IPS-NIHi11 (cell line): ENCODE measurements around the gene VPS37B.
"Not testable (repeated sequence)": the region's sequence is repeated elsewhere in the genome, so short reads cannot be mapped to it uniquely, and the experiment has no call there.

ENCODE experiments used
- DNase-seq: peaks from one replicate; pipeline ENCODE4 v3.0.0; 2012; ENCODE audit warnings: mixed read lengths, low spot score

VPS37B gene

GRCh38 chr12:122895704-122896636 is at the start of gene VPS37B:
Gene VPS37B (minus strand): TSS chr12:122896124. CDS start chr12:122896062, 62 bp downstream.
- peak; percentile 93 for DNase-seq

- DNase-seq: no peak
Observed at GRCh38 chr12:122944605-122945592, 49.0 kb upstream of the VPS37B start.

DNA sequence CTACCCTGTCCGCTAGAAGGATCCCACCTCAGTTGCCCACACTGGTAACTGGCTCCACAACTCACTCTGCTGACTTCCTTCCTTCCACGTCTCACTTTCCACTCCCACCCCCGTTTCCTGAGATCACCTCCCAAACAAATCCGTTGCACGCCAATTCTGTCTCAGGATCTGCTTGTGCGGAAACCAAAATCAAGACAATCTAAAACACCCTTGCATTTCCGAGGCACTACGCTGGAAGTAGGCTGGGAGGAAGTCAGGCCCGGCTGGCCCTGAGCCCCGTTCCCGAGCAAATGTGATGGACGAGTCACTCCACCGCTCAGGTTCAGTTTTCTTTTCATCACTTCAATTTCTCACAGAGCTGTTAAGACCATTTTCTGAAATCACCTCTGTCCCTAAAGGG is 47.3 kb upstream of the VPS37B start:
- no peak for DNase-seq

- DNase-seq: no peak
Observed at GRCh38 chr12:122942637-122943036, 46.7 kb upstream of the VPS37B start.

DNA sequence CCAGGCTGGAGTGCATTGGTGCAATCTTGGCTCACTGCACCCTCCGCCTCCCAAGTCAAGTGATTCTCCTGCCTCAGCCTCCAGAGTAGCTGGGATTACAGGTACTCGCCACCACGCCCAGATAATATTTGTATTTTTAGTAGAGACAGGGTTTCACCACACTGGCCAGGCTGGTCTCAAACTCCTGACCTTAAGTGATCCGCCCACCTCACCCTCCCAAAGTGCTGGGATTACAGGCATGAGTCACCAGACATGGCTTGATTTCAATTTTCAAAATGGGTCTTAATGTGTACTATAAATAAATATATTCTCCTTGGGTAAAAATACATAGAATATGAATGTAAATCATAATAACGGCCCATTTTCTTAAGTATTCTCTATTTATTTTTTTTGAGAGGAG is 45.4 kb upstream of the VPS37B start:
- not testable (repeated sequence) for DNase-seq

DNA sequence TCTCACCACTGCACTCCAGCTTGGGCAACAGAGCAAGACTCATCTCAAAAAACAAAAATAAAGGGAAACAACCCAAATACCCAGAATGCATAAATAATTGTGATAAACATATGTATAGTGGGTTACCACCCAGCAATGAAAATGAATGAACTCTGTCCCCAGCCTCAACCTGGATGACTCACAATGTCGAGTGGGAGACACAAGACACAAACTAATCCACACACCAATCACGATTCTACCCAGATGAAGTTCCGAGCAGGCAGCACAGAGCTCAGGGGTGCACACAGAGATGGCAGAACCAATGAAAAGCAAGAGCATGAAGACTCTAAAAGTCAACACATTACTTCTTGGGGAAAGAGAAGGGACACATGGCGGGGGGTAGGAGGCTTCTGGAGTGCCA is 43.2 kb upstream of the VPS37B start:
- DNase-seq: no peak

- no peak for DNase-seq
Observed at GRCh38 chr12:122937622-122938091, 41.7 kb upstream of the VPS37B start.

DNA sequence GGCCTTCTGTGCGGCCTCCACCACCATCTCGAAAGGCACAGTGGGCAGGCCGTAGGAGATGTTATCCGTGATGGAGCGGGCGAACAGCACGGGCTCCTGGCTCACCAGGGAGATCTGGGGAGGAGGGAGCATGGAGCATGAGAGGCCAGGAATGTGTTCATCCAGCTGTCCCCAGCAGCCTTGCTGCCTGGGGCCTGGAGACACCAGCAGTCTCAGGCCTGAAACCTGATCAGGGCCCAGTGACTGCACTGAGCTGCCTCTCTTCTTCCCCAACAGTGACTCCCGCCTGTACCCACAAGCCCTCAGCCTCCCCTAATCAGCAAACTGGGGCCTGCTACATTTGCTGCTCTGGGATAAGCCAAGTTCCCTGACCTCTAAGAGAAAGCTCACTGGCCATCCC is 39.4 kb upstream of the VPS37B start:
- no peak for DNase-seq

DNA sequence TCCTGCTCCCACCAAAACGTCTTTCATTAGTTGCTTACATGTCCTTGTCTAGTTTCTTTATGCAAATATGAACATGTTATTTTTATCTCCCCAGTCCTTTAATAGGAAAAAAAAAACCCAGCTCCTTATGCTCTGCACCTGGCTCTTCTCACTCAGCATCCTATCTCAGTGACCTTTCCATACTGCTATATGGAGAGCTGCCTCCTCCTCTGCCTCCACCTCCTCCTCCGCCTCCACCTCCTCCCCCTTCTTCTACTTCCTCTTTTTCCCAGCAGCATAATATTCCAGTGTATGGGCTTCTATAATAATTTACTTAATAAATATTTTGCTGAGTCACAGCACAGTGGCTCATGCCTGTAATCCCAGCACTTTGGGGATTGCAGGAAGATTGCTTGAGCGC is 38.8 kb upstream of the VPS37B start:
- no peak for DNase-seq

GRCh38 chr12:122932207-122932606 is 36.3 kb upstream of the VPS37B start:
- DNase-seq: no peak

GRCh38 chr12:122929812-122930211 is 33.9 kb upstream of the VPS37B start:
- DNase-seq: no peak

- DNase-seq: no peak
Observed at GRCh38 chr12:122929148-122929538, 33.2 kb upstream of the VPS37B start.

DNA sequence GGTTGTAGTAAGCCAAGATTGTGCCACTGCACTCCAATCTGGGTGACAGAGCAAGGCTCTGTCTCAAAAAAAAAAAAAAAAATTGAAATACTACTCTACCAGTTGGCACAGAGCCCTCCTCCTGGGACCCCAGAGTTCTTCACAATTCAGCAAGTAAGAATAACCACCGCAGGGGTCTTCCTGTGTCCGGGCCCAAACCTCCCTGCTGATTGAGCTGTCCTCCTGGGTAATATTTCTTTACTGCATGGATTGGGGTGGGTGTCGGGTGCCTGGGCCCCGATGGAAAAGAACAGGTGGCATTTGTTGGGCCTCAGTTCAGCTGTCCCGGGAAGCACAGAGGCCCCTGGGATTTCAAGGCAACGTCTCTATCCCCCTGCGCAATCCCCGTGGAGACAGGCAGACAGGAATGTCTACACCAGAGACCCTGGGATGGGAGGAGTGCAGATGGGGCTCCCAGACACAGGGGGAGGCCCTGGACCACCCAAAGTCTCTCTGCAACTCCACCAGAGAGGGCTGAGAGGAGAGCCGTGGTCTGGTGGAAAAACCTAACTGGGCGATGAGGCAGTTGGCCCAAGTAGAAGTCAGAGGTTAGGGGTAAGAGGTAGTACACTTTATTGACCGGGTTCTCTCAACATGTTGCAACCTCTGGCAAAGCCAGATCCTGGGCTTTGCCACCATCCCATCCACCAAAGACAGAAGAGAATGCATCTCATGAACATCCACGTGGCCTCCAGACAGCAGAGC is 32.7 kb upstream of the VPS37B start:
- no peak for DNase-seq

DNA sequence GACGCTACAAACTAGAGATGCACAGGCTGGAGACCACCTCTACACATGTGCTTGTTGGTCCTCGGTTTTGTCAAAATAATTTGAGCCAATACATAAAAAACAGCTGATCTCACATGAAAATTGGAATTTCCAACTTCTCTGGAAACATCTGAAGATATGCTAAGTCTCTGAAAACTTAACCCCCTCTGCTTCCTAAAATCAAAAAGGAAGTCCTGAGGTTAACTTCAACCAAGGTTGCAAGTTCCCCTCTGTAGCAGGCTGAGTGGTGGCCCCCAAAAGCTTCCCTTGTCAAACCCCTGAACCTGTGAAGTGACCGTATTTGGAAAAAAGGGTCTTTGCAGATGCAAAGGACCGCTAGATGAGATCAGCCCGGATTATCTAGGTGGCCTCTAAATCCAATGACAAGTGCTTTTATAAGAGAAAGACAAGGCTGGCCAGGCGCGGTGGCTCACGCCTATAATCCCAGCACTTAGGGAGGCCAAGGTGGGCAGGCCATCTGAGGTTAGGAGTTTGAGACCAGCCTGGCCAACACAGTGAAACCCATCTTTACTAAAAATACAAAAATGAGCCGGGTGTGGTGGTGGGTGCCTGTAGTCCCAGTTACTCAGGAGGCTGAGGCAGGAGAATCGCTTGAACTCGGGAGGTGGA is 32.0 kb upstream of the VPS37B start:
- no peak for DNase-seq

- no peak for DNase-seq
Observed at GRCh38 chr12:122921917-122922316, 26.0 kb upstream of the VPS37B start.

GRCh38 chr12:122920687-122921086 is 24.8 kb upstream of the VPS37B start:
- no peak for DNase-seq

DNA sequence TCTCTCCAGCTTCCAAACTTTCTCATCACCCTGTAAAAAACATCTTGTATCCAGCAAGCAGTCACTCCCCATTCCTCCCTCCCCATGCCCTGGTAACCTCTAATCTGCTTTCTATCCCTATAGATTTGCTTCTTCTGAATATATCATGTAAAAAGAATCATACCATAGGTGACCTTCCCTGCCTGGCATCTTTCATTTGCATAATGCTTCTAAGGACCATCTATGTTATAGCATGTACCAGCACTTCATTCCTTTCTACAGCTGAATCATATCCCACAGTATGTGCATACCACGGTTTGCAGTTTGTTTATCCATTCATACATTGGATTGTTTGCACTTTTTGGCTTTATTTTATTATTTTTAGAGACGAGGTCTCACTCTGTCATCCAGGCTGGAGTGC is 22.9 kb upstream of the VPS37B start:
- DNase-seq: no peak

DNA sequence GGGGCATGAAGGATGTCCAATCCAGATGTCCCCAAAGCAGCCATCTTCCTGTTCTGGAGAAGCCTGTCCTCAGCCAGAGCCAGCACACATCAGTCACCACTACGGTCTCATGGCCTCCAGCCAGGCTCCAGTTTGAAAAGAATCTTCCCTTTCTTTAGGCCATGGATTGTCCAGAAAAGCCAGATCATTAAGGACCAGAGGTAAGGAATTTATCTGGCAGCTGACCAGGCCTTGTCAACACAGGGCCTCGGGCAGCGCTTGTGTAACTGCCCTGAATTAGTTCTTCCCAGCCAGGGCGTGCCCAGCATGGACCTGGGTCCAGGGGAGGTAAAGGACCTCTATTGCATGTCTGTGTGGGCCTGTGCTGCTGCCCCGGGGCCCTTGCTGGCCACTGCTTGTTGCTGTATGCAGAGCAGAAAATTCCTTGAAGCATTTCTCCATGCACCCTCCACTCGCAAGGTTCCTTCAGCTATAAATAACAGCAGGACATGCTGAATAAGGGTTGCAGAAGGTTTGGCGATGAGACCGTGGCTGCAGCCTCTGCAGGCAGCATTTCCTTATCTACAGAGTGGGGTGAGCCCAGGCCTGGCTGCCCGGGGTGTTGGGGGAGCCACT is 21.7 kb upstream of the VPS37B start:
- no peak for DNase-seq

DNA sequence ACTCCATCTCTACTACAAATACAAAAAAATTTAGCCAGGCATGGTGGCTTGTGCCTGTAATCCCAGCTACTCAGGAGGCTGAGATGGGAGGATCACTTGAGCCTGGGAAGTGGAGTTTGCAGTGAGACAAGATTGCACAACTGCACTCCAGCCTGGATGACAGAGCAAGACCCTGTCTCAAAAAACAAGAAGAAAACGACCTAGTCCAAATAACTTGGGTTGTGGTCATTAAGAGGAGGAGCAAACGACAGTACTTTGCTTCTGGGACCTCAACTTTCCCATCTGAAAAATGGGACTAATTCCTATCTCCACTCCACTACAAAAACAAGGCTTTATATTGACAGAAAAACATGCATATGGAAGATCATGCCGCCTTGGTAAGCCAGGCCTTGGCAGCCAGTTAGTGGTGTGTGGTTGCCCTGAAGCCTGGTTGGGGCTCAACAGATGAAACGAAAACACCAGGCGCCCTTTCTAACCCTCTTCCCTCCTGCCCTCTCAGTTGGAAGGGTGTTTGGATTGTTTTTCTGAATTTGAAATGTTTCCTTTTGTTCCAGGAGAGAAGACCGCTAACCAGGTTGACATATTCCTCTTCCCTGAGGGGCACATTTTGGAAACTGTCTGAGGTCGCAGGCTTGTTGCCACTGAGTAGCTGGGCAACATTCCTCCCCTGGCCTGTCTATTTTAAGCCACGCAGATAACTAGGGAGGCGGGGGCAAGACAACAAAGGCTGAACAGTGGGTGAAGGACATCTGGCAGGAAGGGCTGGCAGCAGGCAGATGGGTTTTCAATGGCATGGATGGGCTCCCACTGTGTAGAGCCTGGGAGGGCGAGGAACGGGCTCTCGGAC is 13.7 kb upstream of the VPS37B start:
- peak; percentile 66 for DNase-seq

DNA sequence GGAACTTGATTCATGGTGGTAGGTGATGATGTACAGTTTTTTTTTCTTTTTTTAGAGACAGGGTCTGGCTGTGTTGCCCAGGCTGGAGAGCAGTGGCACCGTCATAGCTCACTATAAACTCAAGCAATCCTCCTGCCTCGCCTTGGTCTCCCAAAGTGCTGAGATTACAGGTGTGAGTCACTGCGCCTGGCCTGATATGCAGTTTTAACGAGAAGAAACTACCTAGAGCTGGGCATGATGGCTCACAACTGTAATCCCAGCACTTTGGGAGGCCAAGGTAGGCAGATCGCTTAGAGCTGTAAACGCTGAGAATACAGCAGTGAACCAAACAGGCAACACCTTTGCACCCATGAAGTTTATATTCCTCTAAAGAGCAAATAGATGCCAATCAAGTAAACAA is 13.0 kb upstream of the VPS37B start:
- DNase-seq: no peak
